Skeletal muscle tissue (tissue), 4 donors: ENCODE data around the gene GARNL3. TPM values are rescaled to one million over a fixed set of nuclear protein-coding genes. Genes with fewer than 3 reads are reported as not detected.

Experiments used
- H3K27ac ChIP-seq: one replicate; pipeline ENCODE4 v1.7.0; 2013; ENCODE audit warnings: mild to moderate bottlenecking, low read depth, low read length, inconsistent platforms
- H3K27me3 ChIP-seq, 3 donors: one replicate each; pipeline ENCODE4 v1.7.0; 2013; ENCODE audit warnings: low read length in 3 of 3; ENCODE audit not compliant: control insufficient read depth in 3 of 3, insufficient read depth in 3 of 3
- H3K36me3 ChIP-seq, 3 donors: one replicate each; pipeline ENCODE4 v1.7.0; 2013; ENCODE audit warnings: low read length in 3 of 3; ENCODE audit not compliant: control insufficient read depth in 3 of 3, insufficient read depth in 3 of 3
- H3K4me1 ChIP-seq, 3 donors: one replicate each; pipeline ENCODE4 v1.7.0; 2013; ENCODE audit warnings: low read length in 3 of 3, mild to moderate bottlenecking in 3 of 3; ENCODE audit not compliant: control insufficient read depth in 3 of 3, insufficient read depth in 3 of 3
- H3K4me3 ChIP-seq, 3 donors: one replicate each; pipeline ENCODE4 v1.7.0; 2013; ENCODE audit warnings: low read length in 3 of 3
- H3K9ac ChIP-seq, 3 donors: one replicate each; pipeline ENCODE4 v1.7.0; 2013; ENCODE audit warnings: low read length in 3 of 3, mild to moderate bottlenecking in 3 of 3, moderate library complexity in 2 of 3, low read depth in 1 of 3
- H3K9me3 ChIP-seq, 3 donors: one replicate each; pipeline ENCODE4 v1.7.0; 2013; ENCODE audit warnings: low read length in 3 of 3; ENCODE audit not compliant: control insufficient read depth in 3 of 3
- total RNA-seq: library from RNA; depleted of rRNA; stranded (reverse); fragments of >200 nt; gene quantifications from one replicate; pipeline ENCODE4 v1.2.3, GENCODE V29; 2014
- donor health status: Osteomylitis.

GARNL3 gene
- total RNA-seq, 1 donor from 2014 or later: 21.9 TPM

DNA sequence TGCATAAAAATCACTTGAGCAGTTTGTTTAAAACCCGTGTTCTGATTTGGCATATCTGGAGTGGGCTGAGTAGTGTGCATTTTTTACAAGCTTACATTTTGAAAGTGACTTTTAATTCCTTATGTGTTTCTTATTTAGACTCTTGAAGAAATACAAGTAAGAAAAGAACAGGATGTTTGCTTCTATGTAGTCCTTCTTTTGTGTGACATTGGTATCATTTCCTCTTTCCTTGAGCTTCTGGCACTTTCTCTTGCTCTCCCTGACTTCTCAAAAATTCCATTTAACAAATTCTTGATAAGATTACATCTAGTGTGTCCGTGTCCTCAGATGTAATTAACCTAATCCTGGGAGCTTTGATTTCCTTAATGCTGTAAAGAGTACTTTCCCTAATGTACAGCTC, 12.5 kb downstream of the GARNL3 start:
- no peak overlapping the region for H3K27ac ChIP-seq
- no peaks in the 10 kb centered on the region for H3K36me3 ChIP-seq
- no peaks in the 10 kb centered on the region for H3K27me3 ChIP-seq
- no peaks in the 10 kb centered on the region for H3K4me1 ChIP-seq
- H3K9me3 ChIP-seq: no peaks in the 10 kb centered on the region
- no peak overlapping the region for H3K4me3 ChIP-seq
- H3K9ac ChIP-seq: no peak overlapping the region

GRCh38 chr9:127277770-127278169, 13.2 kb downstream of the GARNL3 start:
- Histone ChIP-seq H3K27me3 (no peaks in the 10 kb centered on the region), H3K36me3 (no peaks in the 10 kb centered on the region), H3K9me3 (no peaks in the 10 kb centered on the region), H3K27ac (no peak overlapping the region), H3K9ac (no peak overlapping the region), H3K4me1 (no peaks in the 10 kb centered on the region), H3K4me3 (no peak overlapping the region)

- Histone ChIP-seq H3K4me1 (no peaks in the 10 kb centered on the region), H3K27ac (no peak overlapping the region), H3K4me3 (no peak overlapping the region), H3K27me3 (no peaks in the 10 kb centered on the region), H3K36me3 (no peaks in the 10 kb centered on the region), H3K9ac (no peak overlapping the region), H3K9me3 (no peaks in the 10 kb centered on the region)
These were observed 13.8 kb downstream of the GARNL3 start for GRCh38 chr9:127278372-127278771.

DNA sequence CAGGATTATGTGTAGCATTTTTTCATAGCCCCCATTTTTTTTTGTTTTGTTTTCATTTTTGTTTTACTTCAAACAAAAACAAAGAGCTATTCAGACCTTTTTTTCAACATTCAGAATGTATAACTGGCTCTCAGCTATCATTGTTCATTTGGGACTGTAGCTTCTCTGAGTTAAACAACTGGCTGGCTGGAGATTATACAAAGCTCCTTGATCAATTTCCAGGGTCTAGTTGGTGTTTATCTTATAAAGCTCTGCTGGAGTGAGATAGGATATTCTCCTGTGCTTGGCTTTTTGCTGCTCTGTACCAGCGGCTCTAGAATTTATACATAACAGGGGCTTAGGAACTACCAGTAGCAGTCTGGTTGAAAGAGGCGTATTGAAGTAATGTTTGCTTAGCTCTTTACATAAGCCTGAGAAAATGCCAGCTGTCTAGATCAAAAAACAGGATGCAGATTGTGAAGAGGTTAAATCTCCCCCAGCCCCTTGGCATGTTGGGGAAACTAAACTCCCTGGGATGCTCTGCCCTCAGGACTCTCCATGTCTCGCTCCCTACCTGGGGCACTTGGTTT, 15.2 kb downstream of the GARNL3 start:
- H3K36me3 ChIP-seq: no peaks in the 10 kb centered on the region
- no peaks in the 10 kb centered on the region for H3K4me1 ChIP-seq
- H3K27me3 ChIP-seq: no peaks in the 10 kb centered on the region
- no peaks in the 10 kb centered on the region for H3K9me3 ChIP-seq
- no peak overlapping the region for H3K4me3 ChIP-seq
- H3K9ac ChIP-seq: no peak overlapping the region
- no peak overlapping the region for H3K27ac ChIP-seq

DNA sequence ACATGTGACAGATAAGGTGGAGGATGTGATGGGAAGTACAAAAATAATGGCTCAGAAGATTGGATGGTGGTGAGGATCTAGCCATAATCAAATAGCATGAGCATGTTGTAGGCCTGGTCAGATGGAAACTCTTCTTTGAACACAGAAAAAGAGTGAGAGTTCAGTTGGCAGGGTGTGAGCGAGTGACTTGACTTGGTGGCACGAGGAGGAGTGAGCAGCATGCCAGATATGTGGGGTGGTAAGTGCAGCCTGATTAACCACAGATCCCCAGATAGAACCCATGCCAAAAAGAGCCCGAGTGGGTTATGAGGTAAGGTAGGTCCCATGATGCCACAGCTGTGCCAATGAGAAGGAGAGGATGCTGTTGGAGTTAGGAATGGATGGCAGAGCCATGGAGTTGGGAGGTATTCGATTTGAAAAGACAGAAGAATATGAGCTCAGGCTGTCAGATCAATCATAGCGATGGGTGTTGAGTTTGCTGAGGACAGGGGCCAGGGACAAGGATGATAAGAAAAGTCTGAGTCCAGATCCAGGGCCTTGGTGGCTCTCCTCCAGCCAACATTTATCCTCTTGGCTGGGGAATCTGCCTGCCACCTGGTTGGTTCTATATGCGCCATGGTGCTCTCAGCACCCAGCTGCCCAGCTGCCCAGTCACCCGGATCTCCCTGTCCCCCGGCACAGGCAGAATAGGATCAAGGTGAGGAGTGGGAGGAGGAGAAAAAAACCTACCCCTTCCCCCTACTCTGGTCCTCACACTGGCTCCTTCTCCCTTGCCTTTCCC, 16.5 kb downstream of the GARNL3 start:
- H3K36me3 ChIP-seq: no peaks in the 10 kb centered on the region
- no peak overlapping the region for H3K9ac ChIP-seq
- H3K9me3 ChIP-seq: no peaks in the 10 kb centered on the region
- H3K27me3 ChIP-seq: no peaks in the 10 kb centered on the region
- no peaks in the 10 kb centered on the region for H3K4me1 ChIP-seq
- no peak overlapping the region for H3K4me3 ChIP-seq
- no peak overlapping the region for H3K27ac ChIP-seq

- H3K4me3 ChIP-seq: no peak overlapping the region
- H3K36me3 ChIP-seq: no peaks in the 10 kb centered on the region
- H3K27ac ChIP-seq: no peak overlapping the region
- H3K9me3 ChIP-seq: no peaks in the 10 kb centered on the region
- no peaks in the 10 kb centered on the region for H3K27me3 ChIP-seq
- no peaks in the 10 kb centered on the region for H3K4me1 ChIP-seq
- H3K9ac ChIP-seq: no peak overlapping the region
These were observed 17.3 kb downstream of the GARNL3 start for GRCh38 chr9:127281891-127282290.

GRCh38 chr9:127282611-127283010, 18.0 kb downstream of the GARNL3 start:
- Histone ChIP-seq H3K9me3 (no peaks in the 10 kb centered on the region), H3K9ac (no peak overlapping the region), H3K27ac (no peak overlapping the region), H3K4me3 (no peak overlapping the region), H3K27me3 (no peaks in the 10 kb centered on the region), H3K4me1 (no peaks in the 10 kb centered on the region), H3K36me3 (no peaks in the 10 kb centered on the region)

GRCh38 chr9:127283135-127283534, 18.6 kb downstream of the GARNL3 start:
- Histone ChIP-seq H3K9ac (no peak overlapping the region), H3K4me1 (no peaks in the 10 kb centered on the region), H3K4me3 (no peak overlapping the region), H3K9me3 (no peaks in the 10 kb centered on the region), H3K27ac (no peak overlapping the region), H3K27me3 (no peaks in the 10 kb centered on the region), H3K36me3 (no peaks in the 10 kb centered on the region)

- Histone ChIP-seq H3K4me3 (no peak overlapping the region), H3K27me3 (no peaks in the 10 kb centered on the region), H3K36me3 (no peaks in the 10 kb centered on the region), H3K27ac (no peak overlapping the region), H3K4me1 (no peaks in the 10 kb centered on the region), H3K9ac (no peak overlapping the region), H3K9me3 (no peaks in the 10 kb centered on the region)
These were observed 19.4 kb downstream of the GARNL3 start for GRCh38 chr9:127283917-127284497.

DNA sequence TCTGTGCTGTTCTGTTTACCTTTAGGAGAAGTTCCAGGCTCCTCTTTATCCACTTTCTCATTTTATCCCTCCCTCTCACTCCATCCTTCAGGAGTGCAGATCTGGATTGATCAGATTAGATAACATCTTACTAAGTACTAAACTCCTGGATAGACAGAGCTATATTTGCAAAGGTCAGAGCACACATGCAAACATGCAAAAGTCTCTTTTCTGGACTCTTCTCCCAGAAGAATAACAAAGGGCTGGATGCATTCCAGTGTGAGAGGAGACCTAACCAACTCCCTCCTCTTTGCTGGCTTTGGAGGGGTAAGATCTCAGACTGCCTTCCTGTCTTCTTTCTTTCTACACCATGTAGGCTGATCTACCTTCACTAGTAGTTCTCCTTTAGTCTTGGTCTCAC, 21.4 kb downstream of the GARNL3 start:
- Histone ChIP-seq H3K27ac (no peak overlapping the region), H3K4me1 (no peaks in the 10 kb centered on the region), H3K9me3 (no peaks in the 10 kb centered on the region), H3K4me3 (no peak overlapping the region), H3K27me3 (no peaks in the 10 kb centered on the region), H3K9ac (no peak overlapping the region), H3K36me3 (no peaks in the 10 kb centered on the region)
